ENCODE data around the gene ELOB.

Gene ELOB

GRCh38 chr16:2817340-2818271, 40.5 kb upstream of the ELOB start:
- H3K4me3 ChIP-seq (ENCODE audit: control insufficient read depth, low read depth, low read length), result no peak overlapping the region
- no peak for TF ChIP-seq CTCF (IDR thresholded peaks at IDR 0.05; ENCODE audit: control insufficient read depth, insufficient read depth, low read depth, low read length, missing control alignments)
- DNase-seq (ENCODE audit: low read depth), result no peak

- DNase-seq (ENCODE audit: low read depth), result no peak
Observed at GRCh38 chr16:2816751-2817339, 39.8 kb upstream of the ELOB start, which contains the start of gene PRSS21. Gene PRSS21, plus strand, starts transcription at chr16:2817237. Its CDS starts 32 bp downstream, at chr16:2817269.

GRCh38 chr16:2815299-2815771, 38.3 kb upstream of the ELOB start:
- H3K4me3 ChIP-seq (ENCODE audit: control insufficient read depth, low read depth, low read length), result no peak overlapping the region
- no peak for DNase-seq (ENCODE audit: low read depth)
- TF ChIP-seq CTCF (IDR thresholded peaks at IDR 0.05; ENCODE audit: control insufficient read depth, insufficient read depth, low read depth, low read length, missing control alignments), result no peak

More at GRCh38 chr16:2816751-2817339, 39.8 kb upstream of the ELOB start, which contains the start of gene PRSS21:
- TF ChIP-seq CTCF (IDR thresholded peaks at IDR 0.05; ENCODE audit: control insufficient read depth, insufficient read depth, low read depth, low read length, missing control alignments), result no peak
- no peak within 1 kb of the TSS for H3K4me3 ChIP-seq (ENCODE audit: control insufficient read depth, low read depth, low read length)

- no peak for TF ChIP-seq CTCF (IDR thresholded peaks at IDR 0.05; ENCODE audit: control insufficient read depth, insufficient read depth, low read depth, low read length, missing control alignments)
- no peak overlapping the region for H3K4me3 ChIP-seq (ENCODE audit: control insufficient read depth, low read depth, low read length)
- DNase-seq (ENCODE audit: low read depth), result no peak
Observed at GRCh38 chr16:2814551-2815298, 37.6 kb upstream of the ELOB start.

- no peak overlapping the region for H3K4me3 ChIP-seq (ENCODE audit: control insufficient read depth, low read depth, low read length)
- TF ChIP-seq CTCF (IDR thresholded peaks at IDR 0.05; ENCODE audit: control insufficient read depth, insufficient read depth, low read depth, low read length, missing control alignments), result no peak
- DNase-seq (ENCODE audit: low read depth), result no peak
Observed at GRCh38 chr16:2813771-2814221, 36.7 kb upstream of the ELOB start.

Data from AG09309 (cell line).